HCT116 (cell line): ENCODE measurements around the gene SND1.

Experiments
- CTCF ChIP-seq, 3 experiments: fragments of 200-600 bp in 1 of 3; sonication (generic) in 1 of 3; IDR thresholded peaks in 2 of 3; conservative IDR thresholded peaks in 1 of 3; 2 replicates each; pipeline ENCODE4 v1.5.1; 2012 to 2017; ENCODE audit warnings: low read depth in 2 of 3, low read length in 2 of 3, antibody characterized with exemption in 1 of 3, borderline replicate concordance in 1 of 3, control low read depth in 1 of 3, mild to moderate bottlenecking in 1 of 3, mixed read lengths in 1 of 3, mixed run types in 1 of 3, moderate library complexity in 1 of 3; ENCODE audit not compliant: insufficient read depth in 1 of 3
- SIN3A ChIP-seq: IDR thresholded peaks from 2 replicates; pipeline ENCODE4 v1.6.1; 2012; ENCODE audit warnings: low read depth
- TCF7L2 ChIP-seq: IDR thresholded peaks from 2 replicates; pipeline ENCODE4 v1.7.0; 2011; ENCODE audit warnings: borderline replicate concordance, inconsistent platforms; ENCODE audit not compliant: insufficient read depth, insufficient read length; ENCODE audit errors: extremely low read depth
- YY1 ChIP-seq: IDR thresholded peaks from 2 replicates; pipeline ENCODE4 v1.6.1; 2011; ENCODE audit warnings: low read length, low read depth, moderate library complexity, mild to moderate bottlenecking; ENCODE audit not compliant: insufficient replicate concordance; ENCODE audit errors: extremely low read depth
- ZBTB33 ChIP-seq: IDR thresholded peaks from 2 replicates; pipeline ENCODE4 v1.6.1; 2011; ENCODE audit warnings: mild to moderate bottlenecking, low read length, moderate library complexity; ENCODE audit not compliant: insufficient replicate concordance; ENCODE audit errors: extremely low read depth

GRCh38 chr7:128029405-128029995 is 377.5 kb downstream of the SND1 start:
- TF ChIP-seq ZBTB33: no peak
- no peak for TF ChIP-seq SIN3A
- TF ChIP-seq CTCF (IDR thresholded peaks at IDR 0.05 in 2 of 3, conservative IDR thresholded peaks at IDR 0.05 in 1 of 3; ENCODE audit: borderline replicate concordance in 1 of 3, insufficient read depth in 1 of 3, low read depth in 2 of 3, low read length in 2 of 3): no peak
- no peak for TF ChIP-seq TCF7L2
- no peak for TF ChIP-seq YY1
